GM13977 (cell line): Measurements from ENCODE around the gene RHOV.

ENCODE experiments used
- DNase-seq: peaks from one replicate; pipeline ENCODE4 v3.0.0; 2012; ENCODE audit warnings: low spot score
- CTCF ChIP-seq: IDR thresholded peaks from 2 replicates; pipeline ENCODE4 v1.5.1; 2012; ENCODE audit warnings: mild to moderate bottlenecking, control low read depth; ENCODE audit not compliant: insufficient read depth; ENCODE audit errors: extremely low read depth, missing control alignments
- in situ Hi-C: fragments of 300-500 bp; cut with MboI; formaldehyde crosslinking; loops from one replicate; pipeline ENCODE4 v1.12.0; 2022; ENCODE audit warnings: low sequenced_read_pairs, low pct_unique_long_range_greater_than_20kb, mixed read lengths, inconsistent platforms; ENCODE audit not compliant: unreplicated experiment

Gene RHOV

GRCh38 chr15:40826423-40827075 lies 47.5 kb downstream of the RHOV start:
- in situ Hi-C loops = no loop called here
- no peak for DNase-seq
- TF ChIP-seq CTCF = no peak

DNA sequence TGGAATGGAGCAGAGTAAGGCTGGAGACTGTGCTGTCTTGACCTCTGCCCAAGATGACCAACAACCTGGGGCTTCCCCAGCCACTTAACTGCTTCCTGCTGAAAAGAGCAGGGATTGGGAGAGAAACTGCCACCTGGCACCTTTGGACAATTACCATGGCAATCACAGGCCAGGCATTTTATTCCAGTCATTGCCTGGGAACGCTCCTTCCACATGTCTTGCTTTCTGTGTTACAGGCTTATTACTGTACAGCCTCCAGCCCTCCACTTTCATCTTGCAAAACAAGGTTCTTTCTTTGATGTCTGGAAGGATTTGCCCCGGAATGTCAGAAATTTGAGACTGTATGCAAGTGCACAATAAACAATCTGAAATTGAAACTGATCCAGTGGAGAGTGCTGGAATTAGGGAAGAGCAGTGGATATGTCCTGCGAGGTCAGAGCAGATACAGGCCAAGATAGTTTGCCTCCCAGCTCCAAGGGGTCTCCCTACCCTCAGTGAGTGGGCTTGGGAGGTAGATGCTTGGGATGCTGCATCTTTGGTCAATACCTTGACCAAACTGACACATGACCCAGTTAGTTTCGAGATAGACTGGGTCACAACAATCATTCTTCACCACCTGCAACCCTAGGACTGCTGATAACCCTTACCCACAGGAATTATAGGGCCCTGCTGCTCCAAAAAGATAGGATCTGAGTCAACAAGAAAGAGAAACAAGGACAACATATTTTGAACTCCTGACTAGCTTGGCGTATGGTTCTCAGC lies 48.2 kb downstream of the RHOV start:
- no peak for DNase-seq
- no peak for TF ChIP-seq CTCF
- in situ Hi-C loops = no loop called here

- no peak for DNase-seq
- in situ Hi-C loops = no loop called here
- TF ChIP-seq CTCF = no peak
Observed at GRCh38 chr15:40823572-40824343, 50.3 kb downstream of the RHOV start.
